GM12878 (cell line): Measurements from ENCODE around the gene ELAPOR1. TPM values are rescaled to one million over a fixed set of nuclear protein-coding genes. Genes with fewer than 3 reads are reported as not detected.
A peak's percentile ranks its signal among the peaks of the same experiment; 100 is the strongest.

Experiments used
- ATAC-seq: fragments of 200-7000 bp; cut with Tn5 transposase; 3 replicates; pipeline ENCODE4 v1.9.1; 2020; ENCODE audit warnings: mild to moderate bottlenecking, moderate library complexity
- BruUV-seq: library from RNA; stranded (reverse); fragments of 400-500 nt; replicated peaks from 2 replicates; lab custom pipeline; 2021; lab: Mats Ljungman, UMichigan
- CTCF ChIA-PET: fragments of 300-600 bp; sonication (Branson Sonifier 250); formaldehyde crosslinking; extraction: SDS; loops from one replicate; lab custom pipeline; 2021; ENCODE audit warnings: inconsistent platforms; lab: Yijun Ruan, JAX
- POLR2A ChIA-PET: fragments of 350-600 bp; formaldehyde crosslinking; extraction: SDS; loops from one replicate; lab custom pipeline; 2021; ENCODE audit warnings: inconsistent platforms; lab: Charles Lee
- RAD21 ChIA-PET: fragments of 300-600 bp; sonication (Branson Sonifier 250); formaldehyde crosslinking; loops from one replicate; lab custom pipeline; 2023; ENCODE audit warnings: antibody characterized with exemption; ENCODE audit not compliant: unreplicated experiment; lab: Charles Lee
- SMC1A ChIA-PET: fragments of 300-600 bp; sonication (Branson Sonifier 250); formaldehyde crosslinking; loops from one replicate; lab custom pipeline; 2023; ENCODE audit not compliant: unreplicated experiment, uncharacterized antibody; lab: Charles Lee
- DNase-seq: peaks from one replicate; pipeline ENCODE4 v3.0.0-alpha.2; 2011; ENCODE audit warnings: low read depth, low spot score
- FAIRE-seq: peaks from 3 replicates; lab custom pipeline; 2011; peaks lifted over from hg19 to GRCh38; lab: Jason Lieb, UNC
- H2AFZ ChIP-seq: 2 replicates; pipeline ENCODE4 v1.6.0; 2011; ENCODE audit warnings: low read depth, low read length, control low read depth; ENCODE audit not compliant: control insufficient read depth
- H3K27ac ChIP-seq: 2 replicates; pipeline ENCODE4 v1.5.1; 2011; ENCODE audit warnings: control low read depth; ENCODE audit not compliant: control insufficient read depth, insufficient read depth
- H3K27me3 ChIP-seq, 2 experiments: replicated peaks in 1 of 2; 2 replicates each; pipeline versions ENCODE4 v1.6.0 to v1.6.1; 2011; ENCODE audit warnings: low read length in 1 of 2; ENCODE audit not compliant: control insufficient read depth in 2 of 2, insufficient read depth in 2 of 2
- H3K36me3 ChIP-seq, 2 experiments: 2 replicates each; pipeline ENCODE4 v1.5.1; 2011; ENCODE audit warnings: low read length in 1 of 2; ENCODE audit not compliant: control insufficient read depth in 2 of 2, insufficient read depth in 2 of 2
- H3K4me1 ChIP-seq: 2 replicates; pipeline ENCODE4 v1.6.1; 2011; ENCODE audit warnings: mild to moderate bottlenecking, low read length, moderate library complexity, mixed read lengths; ENCODE audit not compliant: control insufficient read depth, insufficient read depth
- H3K4me2 ChIP-seq: 2 replicates; pipeline ENCODE4 v1.6.0; 2011; ENCODE audit warnings: control low read depth; ENCODE audit not compliant: control insufficient read depth, insufficient read depth
- H3K4me3 ChIP-seq: fragments of 200-600 bp; sonication (generic); 2 replicates; pipeline ENCODE4 v1.5.1; 2016
- H3K79me2 ChIP-seq: 2 replicates; pipeline ENCODE4 v1.6.0; 2011; ENCODE audit warnings: low read length; ENCODE audit not compliant: control insufficient read depth, insufficient read depth
- H3K9ac ChIP-seq: 2 replicates; pipeline ENCODE4 v1.8.0; 2011; ENCODE audit warnings: low read length, control low read depth, mixed read lengths; ENCODE audit not compliant: control insufficient read depth, insufficient read depth
- H3K9me3 ChIP-seq: replicated peaks from 3 replicates; pipeline ENCODE4 v1.5.1; 2011; ENCODE audit warnings: mild to moderate bottlenecking, low read length; ENCODE audit not compliant: control insufficient read depth, insufficient read depth
- H4K20me1 ChIP-seq: 2 replicates; pipeline ENCODE4 v1.6.0; 2011; ENCODE audit not compliant: control insufficient read depth, insufficient read depth
- BCL3 ChIP-seq: IDR thresholded peaks from 2 replicates; pipeline ENCODE4 v1.6.1; 2011; ENCODE audit warnings: borderline replicate concordance, low read depth, mild to moderate bottlenecking, moderate library complexity, low read length; ENCODE audit not compliant: insufficient read depth, poor library complexity, severe bottlenecking
- CREM ChIP-seq: IDR thresholded peaks from 2 replicates; pipeline ENCODE4 v1.6.1; 2014; ENCODE audit warnings: antibody characterized with exemption, low read depth
- HDGF ChIP-seq: fragments of 450-650 bp; IDR thresholded peaks from 2 replicates; pipeline ENCODE4 v1.6.1; 2016; ENCODE audit warnings: antibody characterized with exemption
- MYB ChIP-seq: fragments of 150-350 bp; IDR thresholded peaks from 2 replicates; pipeline ENCODE4 v1.6.1; 2014; ENCODE audit warnings: mild to moderate bottlenecking, low read depth, low read length, borderline replicate concordance
- NFYB ChIP-seq: IDR thresholded peaks from 2 replicates; pipeline ENCODE4 v1.6.1; 2011; ENCODE audit warnings: low read depth, mild to moderate bottlenecking, low read length, improper control_type of control experiment, moderate library complexity; ENCODE audit not compliant: insufficient read depth
- RUNX3 ChIP-seq: IDR thresholded peaks from 2 replicates; pipeline ENCODE4 v1.6.1; 2012; ENCODE audit warnings: low read length, inconsistent platforms
- SMAD1 ChIP-seq: fragments of 450-650 bp; IDR thresholded peaks from 2 replicates; pipeline ENCODE4 v1.6.1; 2018; ENCODE audit warnings: mild to moderate bottlenecking, low read depth; ENCODE audit not compliant: partially characterized antibody
- SUPT20H ChIP-seq: IDR thresholded peaks from 2 replicates; pipeline ENCODE4 v1.6.1; 2011; ENCODE audit warnings: low read depth, mild to moderate bottlenecking, low read length, moderate library complexity, borderline replicate concordance; ENCODE audit not compliant: control insufficient read depth
- TCF7 ChIP-seq: IDR thresholded peaks from 2 replicates; pipeline ENCODE4 v1.6.1; 2014; ENCODE audit warnings: antibody characterized with exemption, borderline replicate concordance
- USF2 ChIP-seq: IDR thresholded peaks from 2 replicates; pipeline ENCODE4 v1.6.1; 2011; ENCODE audit warnings: low read depth, low read length, improper control_type of control experiment, borderline replicate concordance
- ZSCAN29 ChIP-seq: fragments of 450-650 bp; IDR thresholded peaks from 2 replicates; pipeline ENCODE4 v1.6.1; 2017; ENCODE audit warnings: mild to moderate bottlenecking, moderate library complexity
- WGBS: methylation state at CpG from one replicate; pipeline ENCODE4 v1.1.6; 2016; ENCODE audit warnings: low lambda C conversion rate; ENCODE audit not compliant: insufficient replicate concordance, insufficient coverage; ENCODE audit errors: missing lambda C conversion rate; 5-methylcytosine and 5-hydroxymethylcytosine counted together
- in situ Hi-C: fragments of 300-500 bp; cut with MboI; formaldehyde crosslinking; loops from 9 replicates; pipeline ENCODE4 v1.14.3; 2018; ENCODE audit warnings: mixed read lengths
- intact Hi-C: fragments of 100-400 bp; cut with micrococcal nuclease; formaldehyde crosslinking; loops from one replicate; pipeline ENCODE4 v1.14.2; 2022; ENCODE audit not compliant: unreplicated experiment
- polyA plus RNA-seq, 11 experiments: library from polyadenylated mRNA; depleted of rRNA in 4 of 11; unstranded in 6 of 11; stranded (reverse) in 5 of 11; fragments of >200 nt; fragmentation: Nextera tagmentation in 4 of 11; fragmentation: Illumina TruSeq in 1 of 11; extraction: Ambion mirVana in 4 of 11; extraction: Trizol in 1 of 11; gene quantifications; 1 replicate in 1 of 11; 2 replicates in 10 of 11; pipeline versions ENCODE4 v1.2.1 to v1.2.3, GENCODE V29; 2011 to 2016; ENCODE audit warnings: inconsistent platforms in 2 of 11, missing spikeins in 2 of 11, low read depth in 1 of 11
- total RNA-seq, 4 experiments: library from RNA; depleted of rRNA in 3 of 4; stranded (reverse); fragments of >200 nt in 3 of 4; fragmentation: Illumina TruSeq in 1 of 4; extraction: Trizol in 1 of 4; gene quantifications; 2 replicates each; pipeline versions ENCODE4 v1.2.1 to v1.2.3, GENCODE V29; 2013 to 2021

Gene ELAPOR1
- total and polyA plus RNA-seq, 10 of the 15 experiments (the other 5 are each of a cell fraction or from before 2014, with no cell fraction given) = 0.04 to 2.1 (median 0.19) TPM; not detected in 2

GRCh38 chr1:109109906-109110305 lies 4.0 kb upstream of the ELAPOR1 start:
- ATAC-seq = no peak; the same call in 2 of the 3 replicates
- TF ChIP-seq NFYB (no peak), RUNX3 (0 out of 2 replicates have a peak, but pooled peaks have one; percentile 16)
- Histone ChIP-seq H3K79me2 (no peaks in the 10 kb centered on the region), H3K27me3 (peaks cover 8 to 9% of the 10 kb centered on the region in 2 experiments), H3K4me3 (no peak overlapping the region), H3K9ac (no peak overlapping the region), H3K36me3 (no peaks in the 10 kb centered on the region), H3K27ac (no peak overlapping the region), H4K20me1 (no peaks in the 10 kb centered on the region), H2AFZ (no peak overlapping the region), H3K4me1 (peaks cover 15% of the 10 kb centered on the region), H3K4me2 (no peak overlapping the region), H3K9me3 (no peaks in the 10 kb centered on the region)
- no TSS peak for BruUV-seq
- in situ Hi-C loops = no loop called here
- intact Hi-C loops = loop anchor here (5.0 to 10.0 kb wide), 4 partner anchors 68 to 285 kb away; partner anchors contain the start of genes CLCC1, SORT1 and WDR47
- ChIA-PET SMC1A (interaction anchor here (0.8 to 4.6 kb wide), 10 partner anchors 10 to 281 kb away, joined by 3 to 33 read pairs (median 3); partner anchors contain the start of gene CLCC1), CTCF (interaction anchor here (0.6 to 8.3 kb wide), 10 partner anchors 10 to 282 kb away, joined by 3 to 57 read pairs (median 4); partner anchors contain the start of gene TMEM167B), POLR2A (interaction anchor here (0.5 to 3.7 kb wide), 3 partner anchors 10 to 140 kb away, joined by 3 to 25 read pairs (median 3); partner anchors contain the start of gene CELSR2), RAD21 (interaction anchor here (1.8 kb wide), 1 partner anchor 84 kb away, joined by 6 read pairs; no protein-coding TSS in a partner anchor)
- no peak for FAIRE-seq
- no peak for DNase-seq
- WGBS = 24% methylated on average over 3 of the region's 3 CpGs

GRCh38 chr1:109111386-109112055 lies 2.4 kb upstream of the ELAPOR1 start:
- no peak overlapping the region for H3K27ac ChIP-seq
- H3K4me3 ChIP-seq = no peak overlapping the region
- no TSS peak for BruUV-seq
- no peak for FAIRE-seq
- intact Hi-C loops = loop anchor here (1.0 to 10.0 kb wide), 9 partner anchors 11 to 283 kb away; partner anchors contain the start of genes CLCC1, SORT1 and WDR47
- CTCF ChIA-PET = interaction anchor here (0.6 to 8.3 kb wide), 23 partner anchors 10 to 292 kb away, joined by 3 to 57 read pairs (median 5); partner anchors contain the start of gene TMEM167B
- SMC1A ChIA-PET = interaction anchor here (0.8 to 4.6 kb wide), 9 partner anchors 10 to 283 kb away, joined by 3 to 33 read pairs (median 4); partner anchors contain the start of gene WDR47
- ATAC-seq = no peak
- H4K20me1 ChIP-seq = no peaks in the 10 kb centered on the region
- H3K9ac ChIP-seq = no peak overlapping the region
- POLR2A ChIA-PET = interaction anchor here (1.9 to 3.7 kb wide), 2 partner anchors 9 to 12 kb away, joined by 4 to 25 read pairs; no protein-coding TSS in a partner anchor
- 20% methylated on average over 5 of the region's 5 CpGs for WGBS
- H3K4me1 ChIP-seq = peaks cover 15% of the 10 kb centered on the region
- no peaks in the 10 kb centered on the region for H3K36me3 ChIP-seq
- H3K79me2 ChIP-seq = no peaks in the 10 kb centered on the region
- no peak overlapping the region for H3K4me2 ChIP-seq
- in situ Hi-C loops = no loop called here
- RAD21 ChIA-PET = interaction anchor here (0.8 to 2.6 kb wide), 7 partner anchors 11 to 285 kb away, joined by 3 to 11 read pairs (median 6); partner anchors contain the start of gene TMEM167B
- H3K27me3 ChIP-seq = peaks cover 8 to 11% of the 10 kb centered on the region in 2 experiments
- H3K9me3 ChIP-seq = no peaks in the 10 kb centered on the region
- H2AFZ ChIP-seq = no peak overlapping the region
- no peak for DNase-seq
- TF ChIP-seq CREM (no peak), USF2 (no peak), ZSCAN29 (no peak), TCF7 (no peak), SMAD1 (no peak), MYB (no peak), BCL3 (no peak), HDGF (no peak), SUPT20H (no peak)
